GM23248 (cell line): ENCODE measurements around the gene GRIA3. TPM values are rescaled to one million over a fixed set of nuclear protein-coding genes. Genes with fewer than 3 reads are reported as not detected.
A peak's percentile ranks its signal among the peaks of the same experiment; 100 is the strongest.

Source experiments
- DNase-seq: peaks from one replicate; pipeline ENCODE4 v3.0.0-alpha.2; 2015
- H2AFZ ChIP-seq: fragments of 200-600 bp; sonication (generic); 2 replicates; pipeline ENCODE4 v1.6.1; 2016; ENCODE audit warnings: antibody characterized with exemption
- H3F3A ChIP-seq: fragments of 200-600 bp; sonication (generic); 2 replicates; pipeline ENCODE4 v1.6.1; 2016; ENCODE audit warnings: mild to moderate bottlenecking, antibody characterized with exemption, mixed run types; ENCODE audit not compliant: insufficient read depth
- H3K27ac ChIP-seq: fragments of 200-600 bp; sonication (generic); 2 replicates; pipeline ENCODE4 v1.5.1; 2016; ENCODE audit warnings: mild to moderate bottlenecking
- H3K27me3 ChIP-seq: fragments of 200-600 bp; sonication (generic); replicated peaks from 2 replicates; pipeline ENCODE4 v1.6.1; 2016; ENCODE audit warnings: mild to moderate bottlenecking; ENCODE audit not compliant: insufficient read depth
- H3K36me3 ChIP-seq: fragments of 200-600 bp; sonication (generic); 2 replicates; pipeline ENCODE4 v1.6.1; 2016; ENCODE audit warnings: low read depth, mild to moderate bottlenecking
- H3K4me1 ChIP-seq: fragments of 200-600 bp; sonication (generic); 2 replicates; pipeline ENCODE4 v1.6.1; 2016; ENCODE audit warnings: mild to moderate bottlenecking; ENCODE audit not compliant: insufficient read depth
- H3K4me2 ChIP-seq: fragments of 200-600 bp; sonication (generic); one replicate; pipeline ENCODE4 v1.6.1; 2016; ENCODE audit warnings: mild to moderate bottlenecking; ENCODE audit not compliant: unreplicated experiment
- H3K4me3 ChIP-seq: fragments of 200-600 bp; sonication (generic); 2 replicates; pipeline ENCODE4 v1.5.1; 2016; ENCODE audit warnings: mild to moderate bottlenecking
- H3K79me2 ChIP-seq: fragments of 200-600 bp; sonication (generic); 2 replicates; pipeline ENCODE4 v1.6.1; 2016; ENCODE audit warnings: mild to moderate bottlenecking; ENCODE audit not compliant: insufficient read depth
- H3K9ac ChIP-seq: fragments of 200-600 bp; sonication (generic); 2 replicates; pipeline ENCODE4 v1.6.1; 2016; ENCODE audit warnings: mild to moderate bottlenecking
- H3K9me2 ChIP-seq: fragments of 200-600 bp; sonication (generic); 2 replicates; pipeline ENCODE4 v1.6.1; 2016; ENCODE audit warnings: mixed run types, mild to moderate bottlenecking, moderate library complexity; ENCODE audit not compliant: insufficient read depth
- H3K9me3 ChIP-seq: fragments of 200-600 bp; sonication (generic); one replicate; pipeline ENCODE4 v1.6.1; 2017; ENCODE audit warnings: low read depth
- H4K20me1 ChIP-seq: fragments of 200-600 bp; sonication (generic); 2 replicates; pipeline ENCODE4 v1.6.0; 2016; ENCODE audit not compliant: insufficient read depth
- EZH2 ChIP-seq: fragments of 200-600 bp; sonication (generic); IDR thresholded peaks from 2 replicates; pipeline ENCODE4 v1.6.1; 2018; ENCODE audit warnings: antibody characterized with exemption, mild to moderate bottlenecking; ENCODE audit not compliant: insufficient read depth, poor library complexity, severe bottlenecking
- EZH2phosphoT487 ChIP-seq: fragments of 200-600 bp; sonication (generic); IDR thresholded peaks from 2 replicates; pipeline ENCODE4 v1.6.1; 2018; ENCODE audit warnings: antibody characterized with exemption, moderate library complexity, mild to moderate bottlenecking, low read depth; ENCODE audit not compliant: insufficient read depth
- WGBS, 2 experiments: methylation state at CpG; one replicate each; pipeline ENCODE4 v1.1.6; 2015 to 2017; ENCODE audit warnings: low lambda C conversion rate in 2 of 2, low coverage in 1 of 2; ENCODE audit errors: missing lambda C conversion rate in 2 of 2; 5-methylcytosine and 5-hydroxymethylcytosine counted together
- in situ Hi-C: fragments of 300-500 bp; cut with MboI; formaldehyde crosslinking; loops from 2 replicates; pipeline ENCODE4 v1.15.0; 2020
- polyA plus RNA-seq: library from polyadenylated mRNA; unstranded; fragments of >200 nt; fragmentation: Nextera tagmentation; extraction: Ambion mirVana; gene quantifications from 2 replicates; pipeline ENCODE4 v1.2.1, GENCODE V29; 2016
- total RNA-seq: library from RNA; depleted of rRNA; stranded (reverse); fragments of >200 nt; shearing (Covaris generic); gene quantifications from 2 replicates; pipeline ENCODE4 v1.2.3, GENCODE V29; 2014

The GRIA3 gene
- total and polyA plus RNA-seq, 2 experiments from 2014 or later = 36.0 to 52.4 TPM

DNA sequence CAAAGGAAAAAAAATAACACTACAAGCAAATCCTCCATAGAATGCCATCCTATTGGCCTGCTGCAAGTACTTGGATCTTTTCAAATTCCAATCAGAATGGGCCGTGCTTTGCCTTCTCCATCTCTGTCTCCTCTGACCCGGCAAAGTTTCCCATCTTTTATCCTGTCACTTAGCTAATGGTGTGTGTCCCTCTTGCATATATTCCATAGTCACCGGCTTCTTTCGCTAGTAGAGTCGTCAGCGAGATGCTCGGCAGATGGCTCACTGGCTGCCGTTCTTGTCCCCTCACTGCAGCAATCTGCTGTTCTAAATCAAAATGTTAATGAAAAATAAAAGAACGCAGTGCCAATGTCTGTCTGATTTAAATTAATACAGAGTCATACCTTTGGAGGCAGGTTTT is 22.1 kb downstream of the GRIA3 start:
- no peaks in the 10 kb centered on the region for H3K27me3 ChIP-seq
- no peaks in the 10 kb centered on the region for H4K20me1 ChIP-seq
- WGBS, 2 experiments = 88 to 89% methylated on average over 9 of the region's 9 CpGs
- H3K4me2 ChIP-seq = no peak overlapping the region
- H3K4me3 ChIP-seq = no peak overlapping the region
- H3K4me1 ChIP-seq = 0 out of 2 replicates have a peak, but pooled peaks cover 4% of the 10 kb centered on the region
- H3K27ac ChIP-seq = no peak overlapping the region
- no peaks in the 10 kb centered on the region for H3K9me3 ChIP-seq
- no peak overlapping the region for H2AFZ ChIP-seq
- H3K36me3 ChIP-seq = no peaks in the 10 kb centered on the region; the same call in 1 of the 2 replicates
- TF ChIP-seq EZH2phosphoT487 (no peak), EZH2 (no peak)
- in situ Hi-C loops = no loop called here
- H3K9me2 ChIP-seq = no peaks in the 10 kb centered on the region
- no peaks in the 10 kb centered on the region; the same call in 1 of the 2 replicates for H3F3A ChIP-seq
- H3K79me2 ChIP-seq = peaks cover 69% of the 10 kb centered on the region
- no peak for DNase-seq
- H3K9ac ChIP-seq = no peak overlapping the region

DNA sequence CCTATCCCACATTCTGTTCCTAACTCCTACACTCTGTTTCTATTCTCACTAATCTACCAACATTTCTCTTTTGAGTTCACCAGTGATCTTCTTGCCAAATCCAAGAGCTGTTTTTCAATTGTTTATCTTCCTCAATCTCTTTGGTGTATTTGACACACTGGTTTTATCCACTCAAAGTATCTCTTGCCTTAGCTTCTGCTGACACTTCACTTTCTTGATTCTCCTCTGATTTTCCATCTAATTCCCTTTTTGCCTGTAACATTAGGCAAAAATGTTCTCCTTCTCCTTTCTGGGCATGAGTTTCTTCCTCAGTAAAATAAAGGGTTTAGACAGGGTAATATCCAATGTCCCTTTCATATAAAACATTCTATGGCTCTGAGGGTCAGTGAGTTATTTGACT is 26.2 kb downstream of the GRIA3 start:
- Histone ChIP-seq H3K4me3 (no peak overlapping the region), H3K4me2 (no peak overlapping the region), H3K79me2 (peaks cover 78% of the 10 kb centered on the region), H3K9ac (no peak overlapping the region), H3F3A (peaks cover 6% of the 10 kb centered on the region), H2AFZ (no peak overlapping the region), H3K27ac (no peak overlapping the region), H3K9me3 (no peaks in the 10 kb centered on the region), H3K9me2 (no peaks in the 10 kb centered on the region), H3K27me3 (no peaks in the 10 kb centered on the region), H3K4me1 (peaks cover 7% of the 10 kb centered on the region), H3K36me3 (no peaks in the 10 kb centered on the region), H4K20me1 (no peaks in the 10 kb centered on the region)
- in situ Hi-C loops = no loop called here
- TF ChIP-seq EZH2 (no peak), EZH2phosphoT487 (no peak)
- DNase-seq = no peak

DNA sequence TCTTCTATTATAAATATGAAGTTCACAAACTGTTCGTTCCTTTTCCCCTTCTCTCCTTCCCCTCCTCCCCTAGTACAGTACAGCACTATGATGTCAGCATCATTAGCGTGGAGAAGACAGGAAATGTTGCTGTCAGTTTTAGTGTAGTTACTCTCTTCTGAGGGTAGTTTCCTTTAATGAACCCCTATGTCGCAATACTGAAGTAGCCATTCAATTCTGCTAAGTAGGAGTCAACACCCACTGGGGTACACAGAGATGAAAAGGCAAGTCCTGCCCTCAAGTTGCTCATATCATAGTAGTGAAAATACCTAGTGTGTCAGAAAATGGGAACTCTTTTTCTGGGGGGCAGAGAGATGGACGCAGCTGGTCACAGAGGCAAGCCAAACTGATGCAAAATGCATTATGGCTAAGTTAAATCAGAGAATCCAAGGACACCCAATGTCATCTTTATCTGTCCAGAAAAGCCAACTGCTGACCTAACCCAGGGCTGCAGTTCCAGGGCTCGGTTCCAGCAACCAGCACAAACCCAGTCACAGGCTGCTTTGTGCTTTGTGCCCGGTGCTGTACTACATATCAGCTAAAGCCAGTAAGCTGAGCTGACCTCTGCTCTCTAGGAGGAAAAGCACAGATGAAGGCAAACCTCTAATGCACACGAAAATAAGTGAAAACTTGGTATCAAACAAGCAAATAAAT is 31.5 kb downstream of the GRIA3 start:
- H3K4me1 ChIP-seq = peaks cover 30% of the 10 kb centered on the region
- in situ Hi-C loops = no loop called here
- no peaks in the 10 kb centered on the region for H3K9me3 ChIP-seq
- no peaks in the 10 kb centered on the region for H3K27me3 ChIP-seq
- H3K4me2 ChIP-seq = peak overlapping the region; percentile 42
- peak; percentile 16 for DNase-seq
- WGBS, 2 experiments = 50 to 53% methylated on average over 7 of the region's 7 CpGs
- peaks cover 26% of the 10 kb centered on the region for H3F3A ChIP-seq
- peak overlapping the region; percentile 60; the same call in 1 of the 2 replicates for H3K27ac ChIP-seq
- no peak for TF ChIP-seq EZH2
- no peak for TF ChIP-seq EZH2phosphoT487
- no peak overlapping the region for H2AFZ ChIP-seq
- no peaks in the 10 kb centered on the region for H3K36me3 ChIP-seq
- H3K4me3 ChIP-seq = no peak overlapping the region
- H3K79me2 ChIP-seq = peaks cover 73% of the 10 kb centered on the region
- no peak overlapping the region for H3K9ac ChIP-seq
- H3K9me2 ChIP-seq = no peaks in the 10 kb centered on the region
- no peaks in the 10 kb centered on the region for H4K20me1 ChIP-seq

DNA sequence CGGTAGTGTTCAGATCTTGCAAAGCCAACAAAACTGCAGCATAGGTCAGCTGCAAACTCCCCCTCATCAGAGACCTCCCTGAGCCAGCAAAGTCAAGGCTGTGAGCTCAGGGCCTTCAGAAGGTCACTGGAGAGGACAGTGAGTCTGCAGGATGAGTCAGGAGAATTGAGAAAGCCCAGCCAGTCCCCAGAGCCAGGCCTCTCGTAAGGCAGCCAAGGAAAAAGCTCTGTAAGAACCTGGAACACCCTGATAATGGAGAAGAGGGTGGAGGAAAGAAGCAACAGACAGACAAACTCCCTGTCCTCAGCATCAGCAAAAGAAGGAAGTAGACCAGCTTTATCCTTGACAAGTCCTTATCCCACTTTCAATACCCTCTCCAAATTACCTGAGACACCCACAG is 33.0 kb downstream of the GRIA3 start:
- Histone ChIP-seq H3F3A (peaks cover 26% of the 10 kb centered on the region), H3K9me2 (no peaks in the 10 kb centered on the region), H3K9me3 (no peaks in the 10 kb centered on the region), H3K4me3 (no peak overlapping the region), H3K79me2 (peaks cover 72% of the 10 kb centered on the region), H3K27ac (peak overlapping the region; percentile 60), H4K20me1 (no peaks in the 10 kb centered on the region), H2AFZ (no peak overlapping the region), H3K9ac (0 out of 2 replicates have a peak overlapping the region, but pooled peaks have one; percentile 33), H3K36me3 (no peaks in the 10 kb centered on the region), H3K4me1 (peaks cover 30% of the 10 kb centered on the region), H3K27me3 (no peaks in the 10 kb centered on the region), H3K4me2 (peak overlapping the region; percentile 20)
- TF ChIP-seq EZH2phosphoT487 = no peak
- no peak for TF ChIP-seq EZH2
- DNase-seq = peak; percentile 88
- 11 to 21% methylated on average over 2 of the region's 2 CpGs for WGBS, 2 experiments
- in situ Hi-C loops = no loop called here
